Endothelial cell of umbilical vein (primary cell): Measurements from ENCODE around the gene CREG2. TPM values are rescaled to one million over a fixed set of nuclear protein-coding genes. Genes with fewer than 3 reads are reported as not detected.

Source experiments
- BruUV-seq: library from RNA; stranded (reverse); fragments of 400-500 nt; replicated peaks from 2 replicates; lab custom pipeline; 2021; lab: Mats Ljungman, UMichigan
- CTCF ChIA-PET: fragments of 300-600, 350-600 bp; sonication (Branson Sonifier 250); formaldehyde crosslinking; loops from one replicate; lab custom pipeline; 2021; ENCODE audit warnings: antibody characterized with exemption, inconsistent platforms; lab: Charles Lee
- POLR2A ChIA-PET: fragments of 300-600, 350-600 bp; sonication (Branson Sonifier 250); formaldehyde crosslinking; loops from one replicate; lab custom pipeline; 2021; ENCODE audit warnings: antibody characterized with exemption, inconsistent platforms; lab: Charles Lee
- DNase-seq: peaks from one replicate; pipeline ENCODE4 v3.0.0-alpha.2; 2011; ENCODE audit warnings: low read depth, low spot score
- FAIRE-seq: peaks from 2 replicates; lab custom pipeline; 2011; peaks lifted over from hg19 to GRCh38; lab: Jason Lieb, UNC
- H2AFZ ChIP-seq: 2 replicates; pipeline ENCODE4 v1.6.0; 2012; ENCODE audit warnings: low read depth, low read length, control low read depth, inconsistent platforms
- H3K27ac ChIP-seq: 2 replicates; pipeline ENCODE4 v1.5.1; 2011; ENCODE audit warnings: low read depth, mild to moderate bottlenecking, control low read depth, low read length, moderate library complexity; ENCODE audit not compliant: insufficient read depth
- H3K27me3 ChIP-seq, 2 experiments: 2 replicates each; pipeline versions ENCODE4 v1.6.0 to v1.6.1; 2011; ENCODE audit warnings: low read length in 2 of 2, mixed read lengths in 1 of 2; ENCODE audit not compliant: control insufficient read depth in 2 of 2, insufficient read depth in 2 of 2
- H3K36me3 ChIP-seq, 2 experiments: 2 replicates in 1 of 2; 3 replicates in 1 of 2; pipeline ENCODE4 v1.5.1; 2011; ENCODE audit warnings: low read length in 2 of 2, mild to moderate bottlenecking in 1 of 2, moderate library complexity in 1 of 2; ENCODE audit not compliant: control insufficient read depth in 2 of 2, insufficient read depth in 2 of 2; ENCODE audit errors: extremely low read depth in 1 of 2
- H3K4me1 ChIP-seq: 3 replicates; pipeline ENCODE4 v1.5.1; 2011; ENCODE audit warnings: mild to moderate bottlenecking, low read length; ENCODE audit not compliant: control insufficient read depth, insufficient read depth; ENCODE audit errors: extremely low read depth
- H3K4me2 ChIP-seq: 2 replicates; pipeline ENCODE4 v1.6.1; 2011; ENCODE audit warnings: low read length, control low read depth, mixed read lengths; ENCODE audit not compliant: insufficient read depth
- H3K4me3 ChIP-seq, 3 experiments: fragments of 200-600 bp in 1 of 3; sonication (generic), shearing (Covaris generic) in 1 of 3; replicated peaks in 1 of 3; 2 replicates each; pipeline ENCODE4 v1.5.1; 2011 to 2016; ENCODE audit warnings: control low read depth in 3 of 3, low read length in 3 of 3, mild to moderate bottlenecking in 2 of 3, inconsistent platforms in 1 of 3, low read depth in 1 of 3, moderate library complexity in 1 of 3; ENCODE audit not compliant: insufficient read depth in 1 of 3
- H3K79me2 ChIP-seq: 2 replicates; pipeline ENCODE4 v1.6.0; 2012; ENCODE audit warnings: low read length, inconsistent platforms; ENCODE audit not compliant: control insufficient read depth, insufficient read depth
- H3K9ac ChIP-seq: replicated peaks from 2 replicates; pipeline ENCODE3; 2011; ENCODE audit warnings: low read length, control low read depth; ENCODE audit not compliant: insufficient read depth; ENCODE audit errors: extremely low read depth
- H3K9me1 ChIP-seq: replicated peaks from 3 replicates; pipeline ENCODE4 v1.6.0; 2011; ENCODE audit warnings: mild to moderate bottlenecking, low read length; ENCODE audit not compliant: control insufficient read depth, insufficient read depth; ENCODE audit errors: extremely low read depth
- H3K9me3 ChIP-seq: replicated peaks from 2 replicates; pipeline ENCODE4 v1.5.1; 2012; ENCODE audit warnings: low read length, inconsistent platforms; ENCODE audit not compliant: control insufficient read depth, insufficient read depth
- H4K20me1 ChIP-seq: replicated peaks from 2 replicates; pipeline ENCODE3; 2011; ENCODE audit warnings: mild to moderate bottlenecking, low read length; ENCODE audit not compliant: control insufficient read depth, insufficient read depth; ENCODE audit errors: extremely low read depth
- EZH2 ChIP-seq: IDR thresholded peaks from 2 replicates; pipeline ENCODE4 v1.6.1; 2012; ENCODE audit warnings: borderline replicate concordance, low read depth, mild to moderate bottlenecking, moderate library complexity, low read length, inconsistent platforms; ENCODE audit not compliant: severe bottlenecking
- FOS ChIP-seq: IDR thresholded peaks from 2 replicates; pipeline ENCODE4 v1.6.1; 2011; ENCODE audit warnings: mild to moderate bottlenecking, low read length, moderate library complexity, borderline replicate concordance; ENCODE audit not compliant: insufficient read depth
- GATA2 ChIP-seq: IDR thresholded peaks from 2 replicates; pipeline ENCODE4 v1.7.0; 2011; ENCODE audit warnings: low read depth, mild to moderate bottlenecking, moderate library complexity, mixed read lengths, low read length; ENCODE audit not compliant: insufficient read length, insufficient read depth
- JUN ChIP-seq: IDR thresholded peaks from 2 replicates; pipeline ENCODE4 v1.6.1; 2011; ENCODE audit warnings: borderline replicate concordance, low read depth; ENCODE audit not compliant: insufficient read length, insufficient read depth
- MYC ChIP-seq: IDR thresholded peaks from one replicate; pipeline ENCODE4 v1.6.1; 2011; ENCODE audit warnings: mild to moderate bottlenecking, low read depth, low read length
- POLR2A ChIP-seq: IDR thresholded peaks from 2 replicates; pipeline ENCODE4 v1.6.1; 2012; ENCODE audit warnings: low read depth, mild to moderate bottlenecking, control low read depth, low read length
- POLR2AphosphoS5 ChIP-seq: IDR thresholded peaks from 2 replicates; pipeline ENCODE4 v1.6.1; 2012; ENCODE audit warnings: low read depth, mild to moderate bottlenecking, control low read depth, low read length, moderate library complexity; ENCODE audit not compliant: insufficient read depth
- dilution Hi-C: fragments of 300-500 bp; cut with MboI; formaldehyde crosslinking; loops from one replicate; pipeline ENCODE4 v1.15.0; 2019; ENCODE audit warnings: low sequenced_read_pairs; ENCODE audit not compliant: extremely low pct_ligation_motif_present
- intact Hi-C: fragments of 100-400 bp; cut with micrococcal nuclease; formaldehyde crosslinking; loops from one replicate; pipeline ENCODE4 v1.10.0; 2022
- polyA plus RNA-seq, 4 experiments: library from polyadenylated mRNA; depleted of rRNA in 3 of 4; stranded (reverse) in 3 of 4; unstranded in 1 of 4; fragments of >200 nt; gene quantifications; 2 replicates each; pipeline versions ENCODE4 v1.2.1 to v1.2.3, GENCODE V29; 2011 to 2012; ENCODE audit warnings: missing spikeins in 1 of 4
- total RNA-seq: library from RNA; stranded (reverse); gene quantifications from 2 replicates; pipeline ENCODE4 v1.2.3, GENCODE V29; 2021
- TF ChIP-seq, protein P1 (sequence below), 2 donors: IDR thresholded peaks; 1 replicate in 1 of 2; 2 replicates in 1 of 2; pipeline ENCODE4 v1.5.1; 2011; ENCODE audit warnings: low read length in 2 of 2, mild to moderate bottlenecking in 2 of 2, moderate library complexity in 2 of 2, control low read depth in 1 of 2, inconsistent platforms in 1 of 2, low read depth in 1 of 2; ENCODE audit not compliant: insufficient read depth in 1 of 2; ENCODE audit errors: extremely low read depth in 1 of 2
- TF ChIP-seq, protein P2 (sequence below): IDR thresholded peaks from 2 replicates; pipeline ENCODE4 v1.6.1; 2011; ENCODE audit not compliant: insufficient read depth, insufficient read length

CREG2 gene
- total and polyA plus RNA-seq, 2 donors (not counting 3 experiments of a cell fraction or from before 2014, with no cell fraction given): 0.48 to 2.0 TPM

DNA sequence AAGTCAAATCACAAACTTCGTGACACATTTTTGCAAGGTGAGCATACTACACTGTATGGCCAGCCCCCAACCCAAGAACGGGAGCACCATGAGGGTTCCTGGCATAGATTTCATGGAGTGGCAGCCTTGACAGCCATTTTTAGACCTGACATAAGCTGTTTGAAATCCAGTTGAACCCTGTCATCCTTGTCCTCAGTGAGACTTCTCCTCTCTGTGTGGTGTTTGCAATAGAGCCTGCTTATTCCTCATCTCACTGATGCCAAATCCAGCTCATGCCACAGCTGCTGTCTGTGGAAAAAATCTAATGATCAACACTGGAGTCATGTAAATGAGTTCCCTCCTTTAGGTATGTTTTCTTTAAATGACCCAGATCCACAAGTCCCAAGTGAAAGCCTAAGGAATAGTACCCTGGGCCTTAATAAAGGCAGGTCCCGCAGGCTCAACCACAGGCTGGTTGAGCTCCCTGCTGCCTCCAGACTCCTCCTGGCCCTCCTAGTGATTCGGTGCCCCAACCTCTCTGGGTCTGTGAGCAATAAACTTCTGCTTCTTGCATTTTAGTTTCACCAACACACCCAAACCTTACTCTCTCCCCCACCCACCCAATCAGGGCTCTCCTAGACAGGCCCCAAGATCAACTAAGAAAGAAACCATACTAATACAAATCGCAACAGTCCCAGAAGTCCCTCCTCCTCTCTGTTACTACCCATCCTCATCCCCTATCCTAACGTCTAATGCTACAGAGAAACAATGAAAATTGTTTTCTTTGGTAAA, 8.4 kb upstream of the CREG2 start:
- Histone ChIP-seq H3K27me3 (no peaks in the 10 kb centered on the region), H3K9me3 (no peaks in the 10 kb centered on the region), H3K4me1 (peaks cover 4% of the 10 kb centered on the region), H3K4me2 (no peak overlapping the region), H3K9me1 (no peaks in the 10 kb centered on the region), H3K36me3 (no peaks in the 10 kb centered on the region), H3K79me2 (no peaks in the 10 kb centered on the region), H3K27ac (peak overlapping the region; percentile 55), H4K20me1 (no peaks in the 10 kb centered on the region), H2AFZ (peak overlapping the region; percentile 14), H3K4me3 (no peak overlapping the region), H3K9ac (no peak overlapping the region)
- ChIA-PET CTCF (interaction anchor here (1.1 to 3.2 kb wide), 3 partner anchors 9 to 54 kb away, joined by 3 to 24 read pairs (median 9); partner anchors contain the start of gene CREG2), POLR2A (no interaction called here)
- intact Hi-C loops: loop anchor here (1.0 kb wide), 1 partner anchor 7 kb away; no protein-coding TSS in a partner anchor
- TF ChIP-seq JUN: no peak
- no peak for TF ChIP-seq FOS
- no peak for TF ChIP-seq MYC
- TF ChIP-seq, protein P1, sequence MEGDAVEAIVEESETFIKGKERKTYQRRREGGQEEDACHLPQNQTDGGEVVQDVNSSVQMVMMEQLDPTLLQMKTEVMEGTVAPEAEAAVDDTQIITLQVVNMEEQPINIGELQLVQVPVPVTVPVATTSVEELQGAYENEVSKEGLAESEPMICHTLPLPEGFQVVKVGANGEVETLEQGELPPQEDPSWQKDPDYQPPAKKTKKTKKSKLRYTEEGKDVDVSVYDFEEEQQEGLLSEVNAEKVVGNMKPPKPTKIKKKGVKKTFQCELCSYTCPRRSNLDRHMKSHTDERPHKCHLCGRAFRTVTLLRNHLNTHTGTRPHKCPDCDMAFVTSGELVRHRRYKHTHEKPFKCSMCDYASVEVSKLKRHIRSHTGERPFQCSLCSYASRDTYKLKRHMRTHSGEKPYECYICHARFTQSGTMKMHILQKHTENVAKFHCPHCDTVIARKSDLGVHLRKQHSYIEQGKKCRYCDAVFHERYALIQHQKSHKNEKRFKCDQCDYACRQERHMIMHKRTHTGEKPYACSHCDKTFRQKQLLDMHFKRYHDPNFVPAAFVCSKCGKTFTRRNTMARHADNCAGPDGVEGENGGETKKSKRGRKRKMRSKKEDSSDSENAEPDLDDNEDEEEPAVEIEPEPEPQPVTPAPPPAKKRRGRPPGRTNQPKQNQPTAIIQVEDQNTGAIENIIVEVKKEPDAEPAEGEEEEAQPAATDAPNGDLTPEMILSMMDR (IDR thresholded peaks at IDR 0.05; ENCODE audit: extremely low read depth in 1 of 2, insufficient read depth in 1 of 2, low read depth in 1 of 2, low read length in 2 of 2): no peak
- TF ChIP-seq POLR2AphosphoS5: no peak
- no peak for TF ChIP-seq GATA2
- TF ChIP-seq, protein P2, sequence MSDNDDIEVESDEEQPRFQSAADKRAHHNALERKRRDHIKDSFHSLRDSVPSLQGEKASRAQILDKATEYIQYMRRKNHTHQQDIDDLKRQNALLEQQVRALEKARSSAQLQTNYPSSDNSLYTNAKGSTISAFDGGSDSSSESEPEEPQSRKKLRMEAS: no peak
- TF ChIP-seq POLR2A: no peak
- TF ChIP-seq EZH2: no peak
- no peak for FAIRE-seq
- TSS peak; percentile 14 for BruUV-seq
- no peak for DNase-seq
- dilution Hi-C loops: no loop called here
